Measurements from ENCODE around the gene SLC35B2. TPM values are rescaled to one million over a fixed set of nuclear protein-coding genes. Genes with fewer than 3 reads are reported as not detected.

The SLC35B2 gene
- total and polyA plus RNA-seq, 9 of the 15 experiments (the other 6 are each of a cell fraction or from before 2014, with no cell fraction given), result 14.5 to 59.1 (median 47.1) TPM

- TF ChIP-seq ATF2 (CRISPR knock-in tag; IDR thresholded peaks at IDR 0.05), result peak; percentile 100
- TF ChIP-seq ZNF280B (CRISPR knock-in tag; IDR thresholded peaks at IDR 0.05), result no peak
- TF ChIP-seq RFX1 (IDR thresholded peaks at IDR 0.05), result no peak
- TF ChIP-seq CEBPG (CRISPR knock-in tag; IDR thresholded peaks at IDR 0.05), result peak; percentile 80
- TF ChIP-seq CEBPG (tag; conservative IDR thresholded peaks at IDR 0.05 in 1 of 2, IDR thresholded peaks at IDR 0.05 in 1 of 2), result peak; percentile 49 to 72; a peak in 2 of 4 replicates
- peak; percentile 81 for TF ChIP-seq POLR2A (conservative IDR thresholded peaks at IDR 0.05)
- peak; percentile 95 for TF ChIP-seq EP400 (IDR thresholded peaks at IDR 0.05)
- peak in 1 of 3 experiments; percentile 59 for TF ChIP-seq YY1 (IDR thresholded peaks at IDR 0.05; ENCODE audit: borderline replicate concordance in 1 of 3, control insufficient read depth in 1 of 3, extremely low read depth in 1 of 3, insufficient read depth in 3 of 3, insufficient read length in 1 of 3, insufficient replicate concordance in 2 of 3, low read depth in 1 of 3, low read length in 2 of 3)
- peak; percentile 74 for TF ChIP-seq SOX6 (IDR thresholded peaks at IDR 0.05)
- TF ChIP-seq NFRKB (IDR thresholded peaks at IDR 0.05; ENCODE audit: low read depth), result peak; percentile 77; the same call in 1 of the 2 replicates
- peak; percentile 81 for TF ChIP-seq GABPB1 (CRISPR knock-in tag; IDR thresholded peaks at IDR 0.05)
- TF ChIP-seq ARID3B (CRISPR knock-in tag; IDR thresholded peaks at IDR 0.05; ENCODE audit: borderline replicate concordance), result no peak
- peak; percentile 80; the same call in 1 of the 2 replicates for TF ChIP-seq FOXK1 (CRISPR knock-in tag; IDR thresholded peaks at IDR 0.05; ENCODE audit: borderline replicate concordance)
- no peak; the same call in 1 of the 2 replicates for TF ChIP-seq ZNF274 (IDR thresholded peaks at IDR 0.05; ENCODE audit: borderline replicate concordance, low read depth, low read length)
- peak; percentile 55; the same call in 1 of the 2 replicates for TF ChIP-seq ATF4 (CRISPR knock-in tag; IDR thresholded peaks at IDR 0.05)
- TF ChIP-seq ZNF347 (CRISPR knock-in tag; IDR thresholded peaks at IDR 0.05; ENCODE audit: low read depth), result no peak
- peak; percentile 84; the same call in 1 of the 2 replicates for TF ChIP-seq ZBTB43 (CRISPR knock-in tag; IDR thresholded peaks at IDR 0.05)
- TF ChIP-seq ZSCAN29 (IDR thresholded peaks at IDR 0.05), result 0 out of 2 replicates have a peak, but pooled peaks have one; percentile 17
- TF ChIP-seq DPF2 (IDR thresholded peaks at IDR 0.05), result peak; percentile 54; the same call in 1 of the 2 replicates
- TF ChIP-seq MAZ (CRISPR knock-in tag; conservative IDR thresholded peaks at IDR 0.05 in 1 of 2, IDR thresholded peaks at IDR 0.05 in 1 of 2), result peak; percentile 96
- TF ChIP-seq CREM (IDR thresholded peaks at IDR 0.05; ENCODE audit: low read depth), result peak; percentile 92
These were observed 19.4 kb downstream of the SLC35B2 start (continued) for GRCh38 chr6:44237813-44238433.

All from K562 (cell line).